ENCODE data around the gene PTCSC3.

Gene PTCSC3

DNA sequence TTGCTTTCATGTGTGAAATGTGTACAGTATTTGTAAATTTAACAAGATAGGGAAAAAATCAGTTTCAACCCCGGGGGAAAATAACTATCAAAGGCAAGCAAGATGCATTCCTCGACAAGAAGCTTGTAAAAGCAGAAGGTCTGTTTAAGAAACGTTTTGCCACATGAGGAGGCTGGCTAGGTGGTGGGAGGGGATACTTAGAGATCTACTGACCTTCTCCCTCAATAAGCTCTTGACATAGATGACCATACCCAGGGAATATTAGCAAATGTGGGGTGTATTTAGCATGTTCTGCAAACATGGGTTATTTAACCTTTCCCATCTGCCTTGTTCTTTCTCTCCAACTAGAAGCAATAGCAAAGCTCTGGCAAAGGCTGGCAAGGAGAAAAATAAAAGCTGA is 4.9 kb downstream of the PTCSC3 start:
- no peak overlapping the region for H3K9ac ChIP-seq (ENCODE audit: low read depth, low read length)

DNA sequence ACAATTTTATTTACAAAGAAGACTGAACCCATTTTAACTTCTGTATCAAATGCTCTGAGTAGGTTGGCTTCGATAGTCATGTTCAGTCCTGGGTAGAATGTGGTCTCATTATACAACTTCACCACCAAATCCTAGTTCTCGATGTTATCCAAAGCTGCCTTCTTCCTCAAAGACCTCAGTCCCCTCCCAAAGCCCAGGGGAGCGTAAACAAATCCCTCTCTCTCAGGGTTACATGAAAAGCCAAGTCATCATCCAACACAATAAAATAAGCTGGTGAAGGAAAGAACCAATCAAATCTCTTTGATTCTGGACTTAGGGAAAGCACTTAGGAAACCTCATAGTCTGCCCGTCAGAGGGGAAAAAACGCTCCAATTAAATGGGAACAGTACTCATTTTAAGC is 9.1 kb downstream of the PTCSC3 start:
- no peaks in the 10 kb centered on the region for H3K36me3 ChIP-seq (ENCODE audit: insufficient read depth, low read depth, low read length)
- no peaks in the 10 kb centered on the region for H3K9me3 ChIP-seq (ENCODE audit: insufficient read depth, low read depth, low read length)
- no peak overlapping the region for H3K9ac ChIP-seq (ENCODE audit: low read depth, low read length)
- H3K4me3 ChIP-seq (ENCODE audit: low read length), result no peak overlapping the region
- H3K27ac ChIP-seq (ENCODE audit: low read length), result no peak overlapping the region
- H3K27me3 ChIP-seq (ENCODE audit: insufficient read depth, low read length), result no peaks in the 10 kb centered on the region
- no peaks in the 10 kb centered on the region for H3K4me1 ChIP-seq (ENCODE audit: insufficient read depth, low read length)

More for the DNA sequence above, 4.9 kb downstream of the PTCSC3 start:
- Histone ChIP-seq H3K4me3 (ENCODE audit: low read length) (no peak overlapping the region), H3K4me1 (ENCODE audit: insufficient read depth, low read length) (no peaks in the 10 kb centered on the region), H3K27me3 (ENCODE audit: insufficient read depth, low read length) (no peaks in the 10 kb centered on the region), H3K36me3 (ENCODE audit: insufficient read depth, low read depth, low read length) (no peaks in the 10 kb centered on the region), H3K9me3 (ENCODE audit: insufficient read depth, low read depth, low read length) (no peaks in the 10 kb centered on the region), H3K27ac (ENCODE audit: low read length) (no peak overlapping the region)

GRCh38 chr14:36163451-36163850 is 13.1 kb downstream of the PTCSC3 start:
- Histone ChIP-seq H3K27me3 (ENCODE audit: insufficient read depth, low read length) (peaks cover 10% of the 10 kb centered on the region; the same call in 1 of the 2 replicates), H3K36me3 (ENCODE audit: insufficient read depth, low read depth, low read length) (no peaks in the 10 kb centered on the region), H3K4me3 (ENCODE audit: low read length) (no peak overlapping the region), H3K27ac (ENCODE audit: low read length) (no peak overlapping the region), H3K4me1 (ENCODE audit: insufficient read depth, low read length) (no peaks in the 10 kb centered on the region), H3K9me3 (ENCODE audit: insufficient read depth, low read depth, low read length) (no peaks in the 10 kb centered on the region), H3K9ac (ENCODE audit: low read depth, low read length) (no peak overlapping the region)

DNA sequence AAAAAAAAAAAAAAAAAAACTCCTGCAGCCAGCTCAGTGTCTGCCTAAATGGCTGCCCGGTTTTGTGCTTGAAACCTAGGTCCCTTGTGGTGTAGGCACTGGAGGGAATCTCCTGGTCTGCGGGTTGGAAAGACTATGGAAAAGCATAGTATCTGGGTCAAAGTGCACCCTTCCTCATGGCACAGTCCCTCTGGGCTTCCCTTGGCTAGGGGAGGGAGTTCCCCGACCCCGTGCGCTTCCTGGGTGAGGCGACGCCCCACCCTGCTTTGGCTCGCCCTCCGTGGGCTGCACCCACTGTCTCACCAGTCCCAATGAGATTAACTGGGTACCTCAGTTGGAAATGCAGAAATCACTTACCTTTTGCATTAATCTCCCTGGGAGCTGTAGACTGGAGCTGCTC is 14.3 kb downstream of the PTCSC3 start:
- Histone ChIP-seq H3K4me1 (ENCODE audit: insufficient read depth, low read length) (no peaks in the 10 kb centered on the region), H3K36me3 (ENCODE audit: insufficient read depth, low read depth, low read length) (no peaks in the 10 kb centered on the region), H3K9me3 (ENCODE audit: insufficient read depth, low read depth, low read length) (no peaks in the 10 kb centered on the region), H3K27ac (ENCODE audit: low read length) (no peak overlapping the region), H3K9ac (ENCODE audit: low read depth, low read length) (no peak overlapping the region; the same call in 1 of the 2 replicates), H3K4me3 (ENCODE audit: low read length) (peak overlapping the region; percentile 49; the same call in 1 of the 2 replicates), H3K27me3 (ENCODE audit: insufficient read depth, low read length) (peaks cover 10% of the 10 kb centered on the region; the same call in 1 of the 2 replicates)

- H3K36me3 ChIP-seq (ENCODE audit: insufficient read depth, low read depth, low read length), result no peaks in the 10 kb centered on the region
- H3K9me3 ChIP-seq (ENCODE audit: insufficient read depth, low read depth, low read length), result no peaks in the 10 kb centered on the region
- no peak overlapping the region; the same call in 1 of the 2 replicates for H3K9ac ChIP-seq (ENCODE audit: low read depth, low read length)
- H3K27me3 ChIP-seq (ENCODE audit: insufficient read depth, low read length), result peaks cover 10% of the 10 kb centered on the region; the same call in 1 of the 2 replicates
- no peak overlapping the region for H3K27ac ChIP-seq (ENCODE audit: low read length)
- no peaks in the 10 kb centered on the region for H3K4me1 ChIP-seq (ENCODE audit: insufficient read depth, low read length)
- H3K4me3 ChIP-seq (ENCODE audit: low read length), result peak overlapping the region; percentile 49; the same call in 1 of the 2 replicates
Measured at GRCh38 chr14:36161776-36162175, 14.7 kb downstream of the PTCSC3 start.

GRCh38 chr14:36151335-36151734 is 25.2 kb downstream of the PTCSC3 start:
- Histone ChIP-seq H3K9ac (ENCODE audit: low read depth, low read length) (no peak overlapping the region), H3K9me3 (ENCODE audit: insufficient read depth, low read depth, low read length) (peaks cover 11% of the 10 kb centered on the region), H3K27me3 (ENCODE audit: insufficient read depth, low read length) (no peaks in the 10 kb centered on the region), H3K27ac (ENCODE audit: low read length) (no peak overlapping the region), H3K36me3 (ENCODE audit: insufficient read depth, low read depth, low read length) (no peaks in the 10 kb centered on the region), H3K4me1 (ENCODE audit: insufficient read depth, low read length) (no peaks in the 10 kb centered on the region), H3K4me3 (ENCODE audit: low read length) (no peak overlapping the region)

DNA sequence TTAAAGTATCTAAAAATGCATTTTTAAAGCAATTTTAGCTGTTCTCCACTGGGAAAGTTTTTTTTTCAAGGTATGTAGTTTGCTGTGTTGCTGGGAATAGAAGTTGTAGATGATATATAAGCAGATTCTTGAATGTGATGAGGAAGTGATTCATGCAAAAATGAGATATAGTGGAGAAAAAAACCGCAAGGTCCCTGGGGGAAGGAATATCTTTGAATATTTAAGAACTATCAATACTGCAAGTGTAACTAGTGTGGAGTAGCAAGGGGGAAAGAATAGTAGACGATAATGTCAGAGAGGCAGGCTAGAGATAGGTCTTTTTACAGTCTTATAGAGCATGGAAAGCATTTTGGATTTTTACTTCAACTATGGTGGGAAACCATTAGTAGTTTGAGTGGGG is 42.5 kb downstream of the PTCSC3 start:
- H3K36me3 ChIP-seq (ENCODE audit: insufficient read depth, low read depth, low read length), result no peaks in the 10 kb centered on the region
- no peak overlapping the region for H3K9ac ChIP-seq (ENCODE audit: low read depth, low read length)

GRCh38 chr14:36132826-36133225 is 43.7 kb downstream of the PTCSC3 start:
- H3K4me3 ChIP-seq (ENCODE audit: low read length), result no peak overlapping the region
- no peak overlapping the region for H3K9ac ChIP-seq (ENCODE audit: low read depth, low read length)
- no peaks in the 10 kb centered on the region for H3K36me3 ChIP-seq (ENCODE audit: insufficient read depth, low read depth, low read length)
- no peaks in the 10 kb centered on the region for H3K9me3 ChIP-seq (ENCODE audit: insufficient read depth, low read depth, low read length)
- H3K27me3 ChIP-seq (ENCODE audit: insufficient read depth, low read length), result no peaks in the 10 kb centered on the region
- H3K27ac ChIP-seq (ENCODE audit: low read length), result no peak overlapping the region
- H3K4me1 ChIP-seq (ENCODE audit: insufficient read depth, low read length), result peaks cover 4% of the 10 kb centered on the region; the same call in 1 of the 2 replicates

More for the DNA sequence above, 42.5 kb downstream of the PTCSC3 start:
- Histone ChIP-seq H3K27me3 (ENCODE audit: insufficient read depth, low read length) (no peaks in the 10 kb centered on the region), H3K4me1 (ENCODE audit: insufficient read depth, low read length) (peaks cover 4% of the 10 kb centered on the region; the same call in 1 of the 2 replicates), H3K4me3 (ENCODE audit: low read length) (no peak overlapping the region), H3K27ac (ENCODE audit: low read length) (no peak overlapping the region), H3K9me3 (ENCODE audit: insufficient read depth, low read depth, low read length) (no peaks in the 10 kb centered on the region)

DNA sequence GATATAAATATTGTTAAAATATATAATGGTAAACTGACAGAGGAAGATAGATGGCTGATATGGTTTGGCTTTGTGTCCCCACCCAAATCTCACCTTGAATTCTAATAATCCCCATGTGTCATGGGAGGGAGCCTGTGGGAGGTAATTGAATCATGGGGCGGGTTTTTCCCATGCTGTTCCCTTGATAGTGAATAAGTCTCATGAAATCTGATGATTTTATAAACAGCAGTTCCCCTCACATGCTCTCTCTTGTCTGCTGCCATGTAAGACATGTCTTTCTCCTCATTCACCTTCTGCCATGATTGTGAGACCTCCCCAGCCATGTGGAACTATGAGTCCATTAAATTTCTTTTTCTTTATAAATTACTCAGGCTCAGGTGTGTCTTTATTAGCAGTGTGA is 46.3 kb downstream of the PTCSC3 start:
- H3K27me3 ChIP-seq (ENCODE audit: insufficient read depth, low read length), result no peaks in the 10 kb centered on the region
- H3K9me3 ChIP-seq (ENCODE audit: insufficient read depth, low read depth, low read length), result no peaks in the 10 kb centered on the region
- H3K4me1 ChIP-seq (ENCODE audit: insufficient read depth, low read length), result peaks cover 4% of the 10 kb centered on the region; the same call in 1 of the 2 replicates

GRCh38 chr14:36129181-36129580 is 47.3 kb downstream of the PTCSC3 start:
- Histone ChIP-seq H3K4me3 (ENCODE audit: low read length) (no peak overlapping the region), H3K9me3 (ENCODE audit: insufficient read depth, low read depth, low read length) (no peaks in the 10 kb centered on the region), H3K36me3 (ENCODE audit: insufficient read depth, low read depth, low read length) (no peaks in the 10 kb centered on the region), H3K27ac (ENCODE audit: low read length) (no peak overlapping the region), H3K9ac (ENCODE audit: low read depth, low read length) (no peak overlapping the region), H3K27me3 (ENCODE audit: insufficient read depth, low read length) (no peaks in the 10 kb centered on the region), H3K4me1 (ENCODE audit: insufficient read depth, low read length) (peaks cover 4% of the 10 kb centered on the region; the same call in 1 of the 2 replicates)

More for the DNA sequence above, 46.3 kb downstream of the PTCSC3 start:
- Histone ChIP-seq H3K4me3 (ENCODE audit: low read length) (no peak overlapping the region), H3K27ac (ENCODE audit: low read length) (no peak overlapping the region), H3K36me3 (ENCODE audit: insufficient read depth, low read depth, low read length) (no peaks in the 10 kb centered on the region), H3K9ac (ENCODE audit: low read depth, low read length) (no peak overlapping the region)

DNA sequence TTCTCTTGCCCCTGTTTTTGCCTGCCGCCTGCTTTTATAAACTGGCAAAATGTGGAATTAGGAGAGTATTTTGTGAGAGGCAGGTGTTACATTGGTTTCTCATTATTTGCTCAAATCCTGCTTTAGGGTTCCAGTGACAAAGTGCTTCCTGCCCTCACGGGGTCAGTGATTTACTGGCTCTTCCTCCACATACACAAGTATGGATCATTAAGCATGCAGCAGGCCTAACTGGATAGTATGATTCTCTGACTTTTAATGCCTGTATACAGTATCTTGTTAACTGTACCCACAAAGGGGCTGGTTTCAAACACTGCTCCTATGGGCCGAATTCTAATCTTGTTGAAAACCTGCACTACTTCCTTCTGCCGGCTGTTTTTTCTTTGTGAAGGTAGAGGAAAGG is 63.2 kb downstream of the PTCSC3 start:
- Histone ChIP-seq H3K4me3 (ENCODE audit: low read length) (no peak overlapping the region), H3K9me3 (ENCODE audit: insufficient read depth, low read depth, low read length) (no peaks in the 10 kb centered on the region), H3K4me1 (ENCODE audit: insufficient read depth, low read length) (no peaks in the 10 kb centered on the region), H3K27me3 (ENCODE audit: insufficient read depth, low read length) (no peaks in the 10 kb centered on the region), H3K27ac (ENCODE audit: low read length) (no peak overlapping the region), H3K36me3 (ENCODE audit: insufficient read depth, low read depth, low read length) (no peaks in the 10 kb centered on the region), H3K9ac (ENCODE audit: low read depth, low read length) (no peak overlapping the region)

- H3K9ac ChIP-seq (ENCODE audit: low read depth, low read length), result no peak overlapping the region
- H3K27me3 ChIP-seq (ENCODE audit: insufficient read depth, low read length), result no peaks in the 10 kb centered on the region
- H3K36me3 ChIP-seq (ENCODE audit: insufficient read depth, low read depth, low read length), result no peaks in the 10 kb centered on the region
- no peak overlapping the region for H3K27ac ChIP-seq (ENCODE audit: low read length)
- no peaks in the 10 kb centered on the region for H3K9me3 ChIP-seq (ENCODE audit: insufficient read depth, low read depth, low read length)
- H3K4me1 ChIP-seq (ENCODE audit: insufficient read depth, low read length), result no peaks in the 10 kb centered on the region
- no peak overlapping the region for H3K4me3 ChIP-seq (ENCODE audit: low read length)
Measured at GRCh38 chr14:36111822-36112583, 64.5 kb downstream of the PTCSC3 start.
